CD4-positive, alpha-beta T cell treated with Interferon gamma for 1 hour (primary cell): ENCODE measurements around the gene PIP5KL1.

Source experiments
- DNase-seq: peaks from one replicate; pipeline ENCODE4 v3.0.0-alpha.2; 2020

Gene PIP5KL1

GRCh38 chr9:127912882-127913281 lies 17.7 kb downstream of the PIP5KL1 start:
- DNase-seq, result no peak

- no peak for DNase-seq
Observed at GRCh38 chr9:127912296-127912695, 18.3 kb downstream of the PIP5KL1 start.

- DNase-seq, result no peak
Observed at GRCh38 chr9:127910613-127911205, 19.9 kb downstream of the PIP5KL1 start.

GRCh38 chr9:127909839-127910273 lies 20.7 kb downstream of the PIP5KL1 start:
- DNase-seq, result no peak

GRCh38 chr9:127908660-127908926 lies 22.0 kb downstream of the PIP5KL1 start:
- DNase-seq, result no peak

GRCh38 chr9:127907867-127908659 lies 22.5 kb downstream of the PIP5KL1 start:
- DNase-seq, result no peak

GRCh38 chr9:127905788-127906191 lies 24.8 kb downstream of the PIP5KL1 start:
- peak; percentile 84 for DNase-seq

GRCh38 chr9:127905004-127905728 lies 25.4 kb downstream of the PIP5KL1 start:
- peak; percentile 81 for DNase-seq

GRCh38 chr9:127904561-127905003 lies 26.0 kb downstream of the PIP5KL1 start:
- DNase-seq, result no peak

GRCh38 chr9:127903557-127904475 lies 26.8 kb downstream of the PIP5KL1 start:
- peak; percentile 69 for DNase-seq

GRCh38 chr9:127899128-127899943 lies 31.2 kb downstream of the PIP5KL1 start, which contains the start of gene ST6GALNAC6:
ST6GALNAC6 (minus strand) TSS chr9:127899603; CDS start chr9:127897981, 1,622 bp downstream.
- peak; percentile 70 for DNase-seq

GRCh38 chr9:127898433-127899127 lies 32.0 kb downstream of the PIP5KL1 start:
- no peak for DNase-seq

GRCh38 chr9:127897193-127897692 lies 33.3 kb downstream of the PIP5KL1 start:
- DNase-seq, result peak; percentile 29

GRCh38 chr9:127896395-127897192 lies 34.0 kb downstream of the PIP5KL1 start:
- DNase-seq, result no peak

- DNase-seq, result no peak
Observed at GRCh38 chr9:127895811-127896210, 34.8 kb downstream of the PIP5KL1 start.

- no peak for DNase-seq
Observed at GRCh38 chr9:127893392-127893791, 37.2 kb downstream of the PIP5KL1 start.

GRCh38 chr9:127892831-127893230 lies 37.7 kb downstream of the PIP5KL1 start:
- no peak for DNase-seq

GRCh38 chr9:127890053-127890452 lies 40.5 kb downstream of the PIP5KL1 start:
- no peak for DNase-seq

GRCh38 chr9:127887792-127888191 lies 42.8 kb downstream of the PIP5KL1 start:
- no peak for DNase-seq

GRCh38 chr9:127886401-127886972 lies 44.1 kb downstream of the PIP5KL1 start:
- DNase-seq, result no peak
